ENCODE data around the gene GRPEL1. TPM values are rescaled to one million over a fixed set of nuclear protein-coding genes. Genes with fewer than 3 reads are reported as not detected.

Gene GRPEL1
- total and polyA plus RNA-seq, 2 of the 13 experiments (the other 11 are each of a cell fraction or from before 2014, with no cell fraction given) = 32.3 to 141 TPM

GRCh38 chr4:7032596-7032995 lies 35.3 kb downstream of the GRPEL1 start:
- ChIA-PET POLR2A (no interaction called here), CTCF (ENCODE audit: low intra/inter-chr PET ratio, low total read pairs) (no interaction called here)
- 0 out of 2 replicates have a peak, but pooled peaks cover 4% of the 10 kb centered on the region for H4K20me1 ChIP-seq (ENCODE audit: insufficient read depth, low read length)
- H3K4me2 ChIP-seq (ENCODE audit: low read depth, low read length) = no peak overlapping the region
- DNase-seq (ENCODE audit: low spot score) = no peak
- peaks cover 13 to 41% of the 10 kb centered on the region in 2 experiments for H3K36me3 ChIP-seq (replicated peaks in 1 of 2; ENCODE audit: control insufficient read depth in 1 of 2, insufficient read depth in 2 of 2, low read length in 2 of 2)
- WGBS (ENCODE audit: low lambda C conversion rate) = 86% methylated on average over 7 of the region's 8 CpGs
- no peak for FAIRE-seq
- no peaks in the 10 kb centered on the region for H3K79me2 ChIP-seq (ENCODE audit: insufficient read depth, low read length)
- H3K27ac ChIP-seq (ENCODE audit: extremely low read length, insufficient read depth, low read length) = no peak overlapping the region
- H3K9ac ChIP-seq (ENCODE audit: insufficient read depth, low read depth, low read length) = no peak overlapping the region
- BruUV-seq (replicated peaks) = no TSS peak
- no peak overlapping the region for H2AFZ ChIP-seq (ENCODE audit: low read length)
- H3K4me1 ChIP-seq (ENCODE audit: insufficient read depth, low read length) = peaks cover 51% of the 10 kb centered on the region
- no peak for ATAC-seq
- no peaks in the 10 kb centered on the region for H3K9me3 ChIP-seq (ENCODE audit: low read length)
- H3K4me3 ChIP-seq (replicated peaks in 1 of 3; ENCODE audit: insufficient read depth in 1 of 3, low read depth in 2 of 3, low read length in 3 of 3) = no peak overlapping the region
- no peaks in the 10 kb centered on the region for H3K27me3 ChIP-seq (ENCODE audit: control insufficient read depth in 1 of 2, insufficient read depth in 2 of 2, low read length in 2 of 2)
- TF ChIP-seq U2AF2 (IDR thresholded peaks at IDR 0.05; ENCODE audit: low read depth, low read length) = no peak
- TF ChIP-seq ZNF543 (CRISPR knock-in tag; IDR thresholded peaks at IDR 0.05) = no peak
- TF ChIP-seq PITX1 (CRISPR knock-in tag; IDR thresholded peaks at IDR 0.05) = no peak
- TF ChIP-seq ZNF136 (CRISPR knock-in tag; IDR thresholded peaks at IDR 0.05; ENCODE audit: low read depth) = no peak
- TF ChIP-seq SYNCRIP (IDR thresholded peaks at IDR 0.05; ENCODE audit: insufficient read depth, low read depth, low read length) = no peak
- no peak for TF ChIP-seq PAXIP1 (CRISPR knock-in tag; conservative IDR thresholded peaks at IDR 0.05)
- no peak for TF ChIP-seq HNRNPH1 (optimal IDR thresholded peaks at IDR 0.05; ENCODE audit: low read depth, low read length)
- no peak for TF ChIP-seq ZBTB14 (CRISPR knock-in tag; IDR thresholded peaks at IDR 0.05)
- TF ChIP-seq PRDM4 (CRISPR knock-in tag; IDR thresholded peaks at IDR 0.05; ENCODE audit: borderline replicate concordance) = no peak
- intact Hi-C loops (cut with micrococcal nuclease; ENCODE audit: unreplicated experiment) (no loop called here), in situ Hi-C loops (cut with HindIII; ENCODE audit: extremely low pct_ligation_motif_present, low pct_unique_long_range_greater_than_20kb) (no loop called here)

Measured in HepG2 (cell line).